GM12874 (cell line): ENCODE data around the gene ABCB9.

ENCODE experiments used
- TF ChIP-seq, protein P1 (sequence below): IDR thresholded peaks from 2 replicates; pipeline ENCODE4 v1.5.1; 2011; ENCODE audit warnings: low read depth, mild to moderate bottlenecking, control low read depth, low read length, moderate library complexity; ENCODE audit not compliant: insufficient read depth

The ABCB9 gene

DNA sequence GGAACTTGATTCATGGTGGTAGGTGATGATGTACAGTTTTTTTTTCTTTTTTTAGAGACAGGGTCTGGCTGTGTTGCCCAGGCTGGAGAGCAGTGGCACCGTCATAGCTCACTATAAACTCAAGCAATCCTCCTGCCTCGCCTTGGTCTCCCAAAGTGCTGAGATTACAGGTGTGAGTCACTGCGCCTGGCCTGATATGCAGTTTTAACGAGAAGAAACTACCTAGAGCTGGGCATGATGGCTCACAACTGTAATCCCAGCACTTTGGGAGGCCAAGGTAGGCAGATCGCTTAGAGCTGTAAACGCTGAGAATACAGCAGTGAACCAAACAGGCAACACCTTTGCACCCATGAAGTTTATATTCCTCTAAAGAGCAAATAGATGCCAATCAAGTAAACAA, 57.3 kb downstream of the ABCB9 start:
- TF ChIP-seq, protein P1, sequence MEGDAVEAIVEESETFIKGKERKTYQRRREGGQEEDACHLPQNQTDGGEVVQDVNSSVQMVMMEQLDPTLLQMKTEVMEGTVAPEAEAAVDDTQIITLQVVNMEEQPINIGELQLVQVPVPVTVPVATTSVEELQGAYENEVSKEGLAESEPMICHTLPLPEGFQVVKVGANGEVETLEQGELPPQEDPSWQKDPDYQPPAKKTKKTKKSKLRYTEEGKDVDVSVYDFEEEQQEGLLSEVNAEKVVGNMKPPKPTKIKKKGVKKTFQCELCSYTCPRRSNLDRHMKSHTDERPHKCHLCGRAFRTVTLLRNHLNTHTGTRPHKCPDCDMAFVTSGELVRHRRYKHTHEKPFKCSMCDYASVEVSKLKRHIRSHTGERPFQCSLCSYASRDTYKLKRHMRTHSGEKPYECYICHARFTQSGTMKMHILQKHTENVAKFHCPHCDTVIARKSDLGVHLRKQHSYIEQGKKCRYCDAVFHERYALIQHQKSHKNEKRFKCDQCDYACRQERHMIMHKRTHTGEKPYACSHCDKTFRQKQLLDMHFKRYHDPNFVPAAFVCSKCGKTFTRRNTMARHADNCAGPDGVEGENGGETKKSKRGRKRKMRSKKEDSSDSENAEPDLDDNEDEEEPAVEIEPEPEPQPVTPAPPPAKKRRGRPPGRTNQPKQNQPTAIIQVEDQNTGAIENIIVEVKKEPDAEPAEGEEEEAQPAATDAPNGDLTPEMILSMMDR: no peak

DNA sequence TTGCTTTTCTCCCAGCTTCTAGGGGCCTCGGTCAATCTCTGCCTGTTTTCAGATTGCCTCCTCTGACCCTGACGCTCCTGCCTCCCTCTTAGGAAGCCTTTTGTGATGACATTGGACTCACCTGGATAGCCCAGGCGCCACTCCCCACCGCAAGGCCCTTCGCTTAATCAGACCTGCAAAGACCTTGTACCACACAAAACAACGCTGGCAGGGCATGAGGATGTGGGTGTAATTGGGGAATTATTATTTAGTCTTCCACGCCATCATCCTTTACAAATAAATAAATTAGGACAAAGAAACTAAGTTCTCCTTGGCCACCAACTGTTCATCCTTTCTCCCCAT, 62.6 kb downstream of the ABCB9 start:
- TF ChIP-seq, protein P1: no peak

DNA sequence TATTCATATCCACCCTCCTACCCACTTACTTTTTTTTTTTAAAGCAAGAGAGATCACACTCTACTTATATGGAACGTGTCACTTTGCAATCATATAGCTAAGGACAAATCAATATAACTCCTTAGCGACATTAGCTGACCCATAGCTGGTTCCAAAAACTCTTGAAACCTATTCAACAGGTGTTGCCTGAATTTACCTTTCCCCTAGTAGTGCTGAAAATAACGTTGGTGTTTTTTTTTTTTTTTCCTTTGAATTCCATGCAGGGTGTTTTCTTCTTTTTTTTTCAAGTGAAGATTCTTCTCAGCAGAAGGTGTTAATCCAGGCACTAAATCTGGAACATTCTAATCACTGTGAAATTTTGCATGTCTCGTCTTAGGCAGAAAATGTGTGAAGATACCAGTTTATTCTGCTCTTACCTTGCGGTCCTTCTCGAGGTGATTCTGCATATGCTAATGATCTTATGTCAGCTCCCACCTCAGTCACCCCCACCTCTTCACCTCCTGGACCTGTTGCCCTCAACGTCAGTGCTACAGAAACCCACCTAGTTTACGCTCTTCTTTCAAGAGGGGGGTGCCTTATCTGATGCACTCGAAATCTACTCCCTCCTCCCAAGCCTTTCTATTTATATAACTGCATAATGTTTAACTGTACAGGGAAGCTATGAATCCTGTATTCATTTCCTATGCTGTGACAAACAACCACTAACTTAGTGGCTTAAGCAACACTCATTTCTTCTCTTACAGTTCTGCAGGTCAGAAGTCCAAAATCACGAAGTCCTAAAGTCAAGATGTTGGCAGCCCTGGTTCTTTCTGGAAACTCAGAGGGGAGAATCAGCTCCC, 63.2 kb downstream of the ABCB9 start:
- TF ChIP-seq, protein P1: no peak

- TF ChIP-seq, protein P1: no peak
Observed at GRCh38 chr12:122899887-122900286, 66.4 kb downstream of the ABCB9 start.

DNA sequence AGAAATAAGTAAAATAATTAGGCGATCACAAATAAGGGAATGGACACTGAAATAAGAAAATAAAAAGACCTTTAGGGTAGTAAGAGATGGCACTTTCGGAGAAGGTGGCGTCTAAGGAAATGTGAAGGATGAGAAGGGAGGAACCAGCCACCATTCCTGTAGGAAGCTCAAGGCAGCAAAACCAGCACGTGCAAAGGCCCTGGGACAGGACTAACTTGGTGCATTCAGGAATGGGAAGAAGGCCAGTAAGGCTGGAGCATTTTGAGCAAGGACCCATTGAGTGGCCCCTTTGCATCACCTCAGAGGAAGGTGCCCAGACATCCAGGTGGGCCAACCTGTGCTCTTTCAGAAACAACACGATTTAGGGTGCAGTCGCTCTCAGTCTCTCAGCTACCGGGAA, 69.6 kb downstream of the ABCB9 start:
- TF ChIP-seq, protein P1: no peak

- TF ChIP-seq, protein P1: no peak
Observed at GRCh38 chr12:122895704-122896636, 70.3 kb downstream of the ABCB9 start, which contains the start of gene VPS37B. Gene VPS37B (minus strand): TSS chr12:122896124. CDS start chr12:122896062, 62 bp downstream.

GRCh38 chr12:122895320-122895703, 71.0 kb downstream of the ABCB9 start:
- TF ChIP-seq, protein P1: no peak
